Measurements from ENCODE around the gene CD63. TPM values are rescaled to one million over a fixed set of nuclear protein-coding genes. Genes with fewer than 3 reads are reported as not detected.

Gene CD63
- total and polyA plus RNA-seq, 2 donors (not counting 1 experiment from before 2014, with no cell fraction given): 2,890 to 3,424 TPM

GRCh38 chr12:55728186-55728938 lies 447 bp downstream of the CD63 start:
- TF ChIP-seq EZH2 (IDR thresholded peaks at IDR 0.05; ENCODE audit: low read length, missing control alignments) (no peak), CTCF (conservative IDR thresholded peaks at IDR 0.05 in 1 of 2, IDR thresholded peaks at IDR 0.05 in 1 of 2; ENCODE audit: low read depth in 1 of 2, low read length in 2 of 2) (no peak)
- peak; percentile 70 for DNase-seq (ENCODE audit: low read depth in 2 of 2)
- Histone ChIP-seq H3K4me3 (replicated peaks in 1 of 4; ENCODE audit: control extremely low read depth in 1 of 4, insufficient read depth in 1 of 4, low read depth in 3 of 4, low read length in 4 of 4) (peak overlapping the region; percentile 80 to 93 (median 89)), H3K9ac (ENCODE audit: insufficient read depth, low read length) (peak overlapping the region; percentile 96), H3K79me2 (ENCODE audit: control insufficient read depth, insufficient read depth, low read length) (peaks cover 56% of the 10 kb centered on the region), H3K27me3 (ENCODE audit: control insufficient read depth, insufficient read depth, low read length) (no peaks in the 10 kb centered on the region), H3K9me3 (ENCODE audit: control insufficient read depth, insufficient read depth, low read depth, low read length) (no peaks in the 10 kb centered on the region), H3K4me1 (ENCODE audit: control insufficient read depth, extremely low read depth, insufficient read depth, low read length) (peaks cover 30% of the 10 kb centered on the region), H2AFZ (ENCODE audit: low read length) (no peak overlapping the region), H3K4me2 (ENCODE audit: extremely low read depth, insufficient read depth, low read length) (peak overlapping the region; percentile 98), H4K20me1 (ENCODE audit: control insufficient read depth, extremely low read depth, insufficient read depth, low read length) (no peaks in the 10 kb centered on the region), H3K36me3 (ENCODE audit: control insufficient read depth, insufficient read depth, low read length) (peaks cover 18% of the 10 kb centered on the region), H3K27ac (ENCODE audit: insufficient read depth, low read length) (peak overlapping the region; percentile 99)

GRCh38 chr12:55727643-55728185 lies 1.1 kb downstream of the CD63 start:
- Histone ChIP-seq H2AFZ (ENCODE audit: low read length) (no peak overlapping the region), H3K4me3 (replicated peaks in 1 of 4; ENCODE audit: control extremely low read depth in 1 of 4, insufficient read depth in 1 of 4, low read depth in 3 of 4, low read length in 4 of 4) (peak overlapping the region; percentile 80 to 93 (median 89)), H3K4me2 (ENCODE audit: extremely low read depth, insufficient read depth, low read length) (peak overlapping the region; percentile 98), H3K36me3 (ENCODE audit: control insufficient read depth, insufficient read depth, low read length) (peaks cover 19% of the 10 kb centered on the region), H3K9ac (ENCODE audit: insufficient read depth, low read length) (peak overlapping the region; percentile 96), H3K9me3 (ENCODE audit: control insufficient read depth, insufficient read depth, low read depth, low read length) (no peaks in the 10 kb centered on the region), H3K4me1 (ENCODE audit: control insufficient read depth, extremely low read depth, insufficient read depth, low read length) (peaks cover 30% of the 10 kb centered on the region), H3K27me3 (ENCODE audit: control insufficient read depth, insufficient read depth, low read length) (no peaks in the 10 kb centered on the region), H4K20me1 (ENCODE audit: control insufficient read depth, extremely low read depth, insufficient read depth, low read length) (no peaks in the 10 kb centered on the region), H3K27ac (ENCODE audit: insufficient read depth, low read length) (peak overlapping the region; percentile 99), H3K79me2 (ENCODE audit: control insufficient read depth, insufficient read depth, low read length) (peaks cover 56% of the 10 kb centered on the region)
- DNase-seq (ENCODE audit: low read depth in 2 of 2): peak; percentile 51 to 63
- TF ChIP-seq EZH2 (IDR thresholded peaks at IDR 0.05; ENCODE audit: low read length, missing control alignments) (no peak), CTCF (conservative IDR thresholded peaks at IDR 0.05 in 1 of 2, IDR thresholded peaks at IDR 0.05 in 1 of 2; ENCODE audit: low read depth in 1 of 2, low read length in 2 of 2) (no peak)

GRCh38 chr12:55726971-55727370 lies 1.8 kb downstream of the CD63 start:
- H3K4me2 ChIP-seq (ENCODE audit: extremely low read depth, insufficient read depth, low read length): peak overlapping the region; percentile 98
- no peaks in the 10 kb centered on the region for H4K20me1 ChIP-seq (ENCODE audit: control insufficient read depth, extremely low read depth, insufficient read depth, low read length)
- no peak for DNase-seq (ENCODE audit: low read depth in 2 of 2)
- peaks cover 30% of the 10 kb centered on the region for H3K4me1 ChIP-seq (ENCODE audit: control insufficient read depth, extremely low read depth, insufficient read depth, low read length)
- peak overlapping the region; percentile 96 for H3K9ac ChIP-seq (ENCODE audit: insufficient read depth, low read length)
- peak overlapping the region; percentile 99 for H3K27ac ChIP-seq (ENCODE audit: insufficient read depth, low read length)
- peaks cover 56% of the 10 kb centered on the region for H3K79me2 ChIP-seq (ENCODE audit: control insufficient read depth, insufficient read depth, low read length)
- TF ChIP-seq CTCF (conservative IDR thresholded peaks at IDR 0.05 in 1 of 2, IDR thresholded peaks at IDR 0.05 in 1 of 2; ENCODE audit: low read depth in 1 of 2, low read length in 2 of 2) (no peak), EZH2 (IDR thresholded peaks at IDR 0.05; ENCODE audit: low read length, missing control alignments) (no peak)
- H3K36me3 ChIP-seq (ENCODE audit: control insufficient read depth, insufficient read depth, low read length): peaks cover 19% of the 10 kb centered on the region
- H3K9me3 ChIP-seq (ENCODE audit: control insufficient read depth, insufficient read depth, low read depth, low read length): no peaks in the 10 kb centered on the region
- H2AFZ ChIP-seq (ENCODE audit: low read length): no peak overlapping the region
- H3K4me3 ChIP-seq (replicated peaks in 1 of 4; ENCODE audit: control extremely low read depth in 1 of 4, insufficient read depth in 1 of 4, low read depth in 3 of 4, low read length in 4 of 4): peak overlapping the region; percentile 80 to 93 (median 89)
- H3K27me3 ChIP-seq (ENCODE audit: control insufficient read depth, insufficient read depth, low read length): no peaks in the 10 kb centered on the region
